OCI-LY7 (cell line): ENCODE measurements around the gene NUFIP1. TPM values are rescaled to one million over a fixed set of nuclear protein-coding genes. Genes with fewer than 3 reads are reported as not detected.

Source experiments
- BruUV-seq: library from RNA; stranded (reverse); fragments of 400-500 nt; replicated peaks from 2 replicates; lab custom pipeline; 2021; lab: Mats Ljungman, UMichigan
- CTCF ChIA-PET: fragments of 300-600 bp; sonication (Branson Sonifier 250); formaldehyde crosslinking; loops from one replicate; lab custom pipeline; 2022; ENCODE audit warnings: antibody characterized with exemption; ENCODE audit not compliant: unreplicated experiment; lab: Charles Lee
- POLR2A ChIA-PET: fragments of 300-600 bp; sonication (Branson Sonifier 250); formaldehyde crosslinking; loops from one replicate; lab custom pipeline; 2022; ENCODE audit warnings: antibody characterized with exemption; lab: Charles Lee
- DNase-seq: peaks from one replicate; pipeline ENCODE4 v3.0.0-alpha.2; 2015; ENCODE audit warnings: low spot score
- H2AFZ ChIP-seq: fragments of 200-600 bp; sonication (generic), shearing (Covaris generic); 2 replicates; pipeline ENCODE4 v1.6.1; 2014; ENCODE audit warnings: mild to moderate bottlenecking, antibody characterized with exemption, low read length, moderate library complexity
- H3K27ac ChIP-seq: fragments of 200-600 bp; sonication (generic); 2 replicates; pipeline ENCODE4 v1.5.1; 2014; ENCODE audit warnings: mixed run types, low read depth, mild to moderate bottlenecking, moderate library complexity, low read length, inconsistent platforms; ENCODE audit not compliant: poor library complexity, severe bottlenecking
- H3K36me3 ChIP-seq: fragments of 200-600 bp; sonication (generic); 2 replicates; pipeline ENCODE4 v1.6.1; 2014; ENCODE audit warnings: mild to moderate bottlenecking, antibody characterized with exemption, low read length, moderate library complexity, mixed read lengths; ENCODE audit not compliant: insufficient read depth
- H3K4me1 ChIP-seq: fragments of 200-600 bp; sonication (generic); 2 replicates; pipeline ENCODE4 v1.5.1; 2014; ENCODE audit warnings: mild to moderate bottlenecking, low read length; ENCODE audit not compliant: insufficient read depth, poor library complexity, severe bottlenecking
- H3K4me2 ChIP-seq: fragments of 200-600 bp; sonication (generic); 2 replicates; pipeline ENCODE4 v1.6.1; 2014; ENCODE audit warnings: mild to moderate bottlenecking, low read length
- H3K4me3 ChIP-seq: fragments of 200-600 bp; sonication (generic); 2 replicates; pipeline ENCODE4 v1.5.1; 2014; ENCODE audit warnings: mild to moderate bottlenecking, low read depth, low read length; ENCODE audit not compliant: poor library complexity, severe bottlenecking
- H3K79me2 ChIP-seq: fragments of 200-600 bp; sonication (generic); 2 replicates; pipeline ENCODE4 v1.6.1; 2016; ENCODE audit warnings: low read depth, mild to moderate bottlenecking, low read length, moderate library complexity, mixed read lengths; ENCODE audit not compliant: insufficient read depth
- H3K9me2 ChIP-seq: fragments of 200-600 bp; sonication (generic); 2 replicates; pipeline ENCODE4 v1.6.1; 2016; ENCODE audit warnings: mild to moderate bottlenecking, low read length, mixed read lengths; ENCODE audit not compliant: insufficient read depth
- H3K9me3 ChIP-seq: fragments of 200-600 bp; sonication (generic); 2 replicates; pipeline ENCODE4 v1.6.1; 2014; ENCODE audit warnings: mild to moderate bottlenecking, mixed run types, low read length, mixed read lengths
- H4K20me1 ChIP-seq: fragments of 200-600 bp; sonication (generic); 2 replicates; pipeline ENCODE4 v1.6.1; 2014; ENCODE audit warnings: mild to moderate bottlenecking, antibody characterized with exemption, low read length, moderate library complexity, mixed read lengths; ENCODE audit not compliant: insufficient read depth
- EZH2phosphoT487 ChIP-seq: fragments of 200-600 bp; sonication (generic); IDR thresholded peaks from 2 replicates; pipeline ENCODE4 v1.6.1; 2018; ENCODE audit warnings: low read depth, borderline replicate concordance, mild to moderate bottlenecking, mixed run types, antibody characterized with exemption, low read length, moderate library complexity, mixed read lengths
- intact Hi-C: fragments of 100-400 bp; cut with micrococcal nuclease; formaldehyde crosslinking; loops from one replicate; pipeline ENCODE4 v1.10.0; 2022; ENCODE audit not compliant: unreplicated experiment
- total RNA-seq, 2 experiments: library from RNA; depleted of rRNA in 1 of 2; stranded (reverse); fragments of >200 nt in 1 of 2; shearing (Covaris generic) in 1 of 2; gene quantifications; 2 replicates each; pipeline ENCODE4 v1.2.3, GENCODE V29; 2014 to 2022
- TF ChIP-seq, protein P1 (sequence below): fragments of 200-600 bp; sonication (generic); conservative IDR thresholded peaks from 2 replicates; pipeline ENCODE4 v1.5.1; 2014; ENCODE audit warnings: mild to moderate bottlenecking, antibody characterized with exemption, low read length, moderate library complexity, mixed read lengths

Gene NUFIP1
- total RNA-seq, 2 experiments from 2014 or later: 6.8 to 11.4 TPM

DNA sequence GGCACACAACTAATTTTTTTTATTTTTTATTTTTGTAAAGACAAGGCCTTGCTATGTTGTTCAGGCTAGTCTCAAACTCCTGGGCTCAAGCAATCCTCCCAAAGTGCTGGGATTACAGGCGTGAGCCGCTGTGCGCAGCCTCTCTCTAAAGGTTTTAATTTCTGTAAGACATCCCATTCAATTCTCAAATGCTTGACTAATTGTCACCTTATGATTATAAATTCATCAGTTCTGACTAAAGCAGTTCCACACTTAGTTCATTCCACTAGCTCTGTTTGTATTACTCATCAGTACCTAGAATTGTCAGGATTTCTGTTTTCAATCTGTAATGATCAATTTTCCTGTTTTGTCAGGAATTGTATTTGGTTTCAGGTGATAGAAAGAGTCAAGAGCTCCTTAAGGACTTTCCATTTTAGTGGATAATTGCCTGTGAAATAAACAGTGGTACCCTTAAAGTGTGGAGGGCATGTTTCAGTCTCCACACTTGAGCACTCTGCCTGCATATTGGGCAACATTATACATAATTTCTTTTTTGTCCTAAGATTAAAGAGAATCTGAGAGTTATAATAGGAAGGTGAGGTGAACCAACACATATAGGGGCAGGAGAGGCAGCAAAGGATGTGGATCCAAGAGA, 27.6 kb upstream of the NUFIP1 start:
- CTCF ChIA-PET: no interaction called here
- intact Hi-C loops: no loop called here
- POLR2A ChIA-PET: interaction anchor here (0.9 kb wide), 1 partner anchor 11 kb away, joined by 3 read pairs; no protein-coding TSS in a partner anchor

DNA sequence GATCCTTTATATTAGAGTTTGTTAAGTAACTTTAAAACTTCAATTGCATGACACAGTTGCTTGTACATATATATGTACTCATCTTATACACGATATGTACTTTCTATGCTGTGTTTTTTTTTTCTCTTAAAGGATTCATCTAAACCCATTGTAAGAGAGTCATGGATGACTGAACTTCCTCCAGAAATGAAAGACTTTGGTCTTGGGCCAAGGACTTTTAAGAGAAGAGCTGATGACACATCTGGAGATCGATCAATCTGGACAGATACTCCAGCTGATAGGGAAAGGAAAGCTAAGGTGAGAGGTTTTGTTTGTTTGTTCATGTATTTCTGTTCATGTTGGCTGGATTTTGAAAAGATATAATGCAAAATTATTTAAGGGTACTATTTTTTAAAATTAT, 26.0 kb upstream of the NUFIP1 start:
- ChIA-PET POLR2A (interaction anchor here (0.5 to 1.4 kb wide), 4 partner anchors 8 to 736 kb away, joined by 3 to 5 read pairs (median 4); no protein-coding TSS in a partner anchor), CTCF (no interaction called here)
- H2AFZ ChIP-seq: no peak overlapping the region
- H4K20me1 ChIP-seq: no peaks in the 10 kb centered on the region
- no peak overlapping the region for H3K4me3 ChIP-seq
- no peak for DNase-seq
- no peaks in the 10 kb centered on the region for H3K79me2 ChIP-seq
- no peak overlapping the region for H3K4me2 ChIP-seq
- H3K9me3 ChIP-seq: no peaks in the 10 kb centered on the region
- H3K4me1 ChIP-seq: no peaks in the 10 kb centered on the region
- peaks cover 61% of the 10 kb centered on the region for H3K36me3 ChIP-seq
- intact Hi-C loops: no loop called here
- no TSS peak for BruUV-seq
- TF ChIP-seq, protein P1, sequence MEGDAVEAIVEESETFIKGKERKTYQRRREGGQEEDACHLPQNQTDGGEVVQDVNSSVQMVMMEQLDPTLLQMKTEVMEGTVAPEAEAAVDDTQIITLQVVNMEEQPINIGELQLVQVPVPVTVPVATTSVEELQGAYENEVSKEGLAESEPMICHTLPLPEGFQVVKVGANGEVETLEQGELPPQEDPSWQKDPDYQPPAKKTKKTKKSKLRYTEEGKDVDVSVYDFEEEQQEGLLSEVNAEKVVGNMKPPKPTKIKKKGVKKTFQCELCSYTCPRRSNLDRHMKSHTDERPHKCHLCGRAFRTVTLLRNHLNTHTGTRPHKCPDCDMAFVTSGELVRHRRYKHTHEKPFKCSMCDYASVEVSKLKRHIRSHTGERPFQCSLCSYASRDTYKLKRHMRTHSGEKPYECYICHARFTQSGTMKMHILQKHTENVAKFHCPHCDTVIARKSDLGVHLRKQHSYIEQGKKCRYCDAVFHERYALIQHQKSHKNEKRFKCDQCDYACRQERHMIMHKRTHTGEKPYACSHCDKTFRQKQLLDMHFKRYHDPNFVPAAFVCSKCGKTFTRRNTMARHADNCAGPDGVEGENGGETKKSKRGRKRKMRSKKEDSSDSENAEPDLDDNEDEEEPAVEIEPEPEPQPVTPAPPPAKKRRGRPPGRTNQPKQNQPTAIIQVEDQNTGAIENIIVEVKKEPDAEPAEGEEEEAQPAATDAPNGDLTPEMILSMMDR: no peak
- no peak for TF ChIP-seq EZH2phosphoT487
- H3K9me2 ChIP-seq: no peaks in the 10 kb centered on the region
- H3K27ac ChIP-seq: no peak overlapping the region

More for the DNA sequence above, 27.6 kb upstream of the NUFIP1 start:
- H2AFZ ChIP-seq: no peak overlapping the region
- no peaks in the 10 kb centered on the region for H3K79me2 ChIP-seq
- H3K4me2 ChIP-seq: no peak overlapping the region
- H3K9me2 ChIP-seq: no peaks in the 10 kb centered on the region
- no peaks in the 10 kb centered on the region for H3K9me3 ChIP-seq
- no peak overlapping the region for H3K27ac ChIP-seq
- no peak for DNase-seq
- BruUV-seq: no TSS peak
- H3K4me1 ChIP-seq: no peaks in the 10 kb centered on the region
- TF ChIP-seq, protein P1: no peak
- no peak for TF ChIP-seq EZH2phosphoT487
- H4K20me1 ChIP-seq: no peaks in the 10 kb centered on the region
- no peak overlapping the region for H3K4me3 ChIP-seq
- peaks cover 61% of the 10 kb centered on the region for H3K36me3 ChIP-seq

DNA sequence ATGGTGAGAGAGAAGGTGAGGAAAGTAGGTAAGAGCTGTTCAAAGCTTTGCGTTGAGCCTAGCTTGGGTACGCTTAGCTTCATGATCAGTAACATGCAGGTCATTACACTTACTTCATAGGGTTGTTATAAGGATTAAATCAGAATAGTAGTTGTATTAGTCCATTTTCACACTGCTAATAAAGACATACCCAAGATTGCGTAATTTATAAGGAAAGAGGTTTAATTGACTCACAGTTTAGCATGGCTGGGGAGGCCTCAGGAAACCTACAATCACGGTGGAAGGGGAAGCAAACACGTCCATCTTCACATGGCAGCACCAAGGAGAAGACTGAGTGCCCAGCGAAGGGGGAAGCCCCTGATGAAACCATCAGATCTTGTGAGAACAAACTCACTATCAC, 21.9 kb upstream of the NUFIP1 start:
- Histone ChIP-seq H3K79me2 (no peaks in the 10 kb centered on the region), H3K9me3 (no peaks in the 10 kb centered on the region), H3K36me3 (peaks cover 58% of the 10 kb centered on the region), H3K4me2 (no peak overlapping the region), H3K27ac (no peak overlapping the region), H4K20me1 (no peaks in the 10 kb centered on the region), H3K4me3 (no peak overlapping the region), H3K4me1 (no peaks in the 10 kb centered on the region), H2AFZ (no peak overlapping the region), H3K9me2 (no peaks in the 10 kb centered on the region)
- intact Hi-C loops: no loop called here
- DNase-seq: no peak
- ChIA-PET POLR2A (interaction anchor here (0.5 kb wide), 1 partner anchor 320 kb away, joined by 3 read pairs; no protein-coding TSS in a partner anchor), CTCF (no interaction called here)
- no TSS peak for BruUV-seq
- TF ChIP-seq, protein P1: no peak
- TF ChIP-seq EZH2phosphoT487: no peak
